ENCODE data around the gene DOCK10.

- TF ChIP-seq CTCF (conservative IDR thresholded peaks at IDR 0.05 in 1 of 2, IDR thresholded peaks at IDR 0.05 in 1 of 2; ENCODE audit: low read depth in 1 of 2, low read length in 2 of 2), result no peak
- no peak for TF ChIP-seq EZH2 (IDR thresholded peaks at IDR 0.05; ENCODE audit: low read length, missing control alignments)
These were observed 110.3 kb downstream of the DOCK10 start for GRCh38 chr2:224931956-224932355.
